ENCODE data around the gene TBC1D9B. TPM values are rescaled to one million over a fixed set of nuclear protein-coding genes. Genes with fewer than 3 reads are reported as not detected.
A peak's percentile ranks its signal among the peaks of the same experiment; 100 is the strongest.

Gene TBC1D9B
- total RNA-seq, 2 experiments from 2014 or later = 92.4 to 94.6 TPM

GRCh38 chr5:179820127-179820482, 87.6 kb downstream of the TBC1D9B start:
- intact Hi-C loops (cut with micrococcal nuclease) = no loop called here

GRCh38 chr5:179819296-179820126, 88.2 kb downstream of the TBC1D9B start:
- intact Hi-C loops (cut with micrococcal nuclease) = no loop called here
- peaks cover 25% of the 10 kb centered on the region for H3K36me3 Mint-ChIP-seq (ENCODE audit: low read depth)
- H3K9me3 Mint-ChIP-seq = no peaks in the 10 kb centered on the region
- DNase-seq (peak; percentile 68), ATAC-seq (peak; percentile 17)
- no peaks in the 10 kb centered on the region for H3K27me3 Mint-ChIP-seq
- H3K4me3 Mint-ChIP-seq = peak overlapping the region; percentile 94
- H3K4me1 Mint-ChIP-seq (ENCODE audit: low read depth) = peaks cover 40% of the 10 kb centered on the region
- ChIA-PET POLR2A (interaction anchor here (1.0 to 4.1 kb wide), 8 partner anchors 9 to 198 kb away, joined by 3 to 25 read pairs (median 4); partner anchors contain the start of genes HNRNPH1 and MGAT4B), CTCF (interaction anchor here (1.2 to 1.7 kb wide), 4 partner anchors 8 to 56 kb away, joined by 3 to 7 read pairs (median 4); no protein-coding TSS in a partner anchor)
- H3K27ac Mint-ChIP-seq = peak overlapping the region; percentile 92
- no peak for TF ChIP-seq CTCF (IDR thresholded peaks at IDR 0.05)

More at GRCh38 chr5:179820127-179820482, 87.6 kb downstream of the TBC1D9B start:
- peak overlapping the region; percentile 92 for H3K27ac Mint-ChIP-seq
- no peak for TF ChIP-seq CTCF (IDR thresholded peaks at IDR 0.05)
- H3K4me1 Mint-ChIP-seq (ENCODE audit: low read depth) = peaks cover 43% of the 10 kb centered on the region
- no peaks in the 10 kb centered on the region for H3K9me3 Mint-ChIP-seq
- POLR2A ChIA-PET = interaction anchor here (1.1 to 4.1 kb wide), 6 partner anchors 8 to 197 kb away, joined by 4 to 25 read pairs (median 6); partner anchors contain the start of genes HNRNPH1 and MGAT4B
- ATAC-seq (no peak), DNase-seq (no peak)
- H3K27me3 Mint-ChIP-seq = no peaks in the 10 kb centered on the region
- peak overlapping the region; percentile 94 for H3K4me3 Mint-ChIP-seq
- CTCF ChIA-PET = interaction anchor here (1.2 to 1.7 kb wide), 4 partner anchors 8 to 57 kb away, joined by 3 to 7 read pairs (median 4); no protein-coding TSS in a partner anchor
- H3K36me3 Mint-ChIP-seq (ENCODE audit: low read depth) = peaks cover 29% of the 10 kb centered on the region

- H3K27me3 Mint-ChIP-seq = no peaks in the 10 kb centered on the region
- peaks cover 39% of the 10 kb centered on the region for H3K4me1 Mint-ChIP-seq (ENCODE audit: low read depth)
- ATAC-seq = peak; percentile 71
- H3K36me3 Mint-ChIP-seq (ENCODE audit: low read depth) = peaks cover 23% of the 10 kb centered on the region
- intact Hi-C loops (cut with micrococcal nuclease) = no loop called here
- DNase-seq = peak; percentile 96
- peak overlapping the region; percentile 78 for H3K4me3 Mint-ChIP-seq
- H3K9me3 Mint-ChIP-seq = no peaks in the 10 kb centered on the region
- H3K27ac Mint-ChIP-seq = peak overlapping the region; percentile 83
- POLR2A ChIA-PET = interaction anchor here (1.0 to 4.1 kb wide), 5 partner anchors 10 to 198 kb away, joined by 3 to 25 read pairs (median 4); partner anchors contain the start of gene MGAT4B
- TF ChIP-seq CTCF (IDR thresholded peaks at IDR 0.05) = no peak
- CTCF ChIA-PET = interaction anchor here (1.7 to 2.6 kb wide), 2 partner anchors 17 to 56 kb away, joined by 3 to 9 read pairs; no protein-coding TSS in a partner anchor
These were observed 88.9 kb downstream of the TBC1D9B start for GRCh38 chr5:179818746-179819295.

- ATAC-seq (no peak), DNase-seq (no peak)
- Mint-ChIP-seq H3K27ac (peak overlapping the region; percentile 83), H3K27me3 (no peaks in the 10 kb centered on the region), H3K9me3 (no peaks in the 10 kb centered on the region), H3K4me1 (ENCODE audit: low read depth) (peaks cover 35% of the 10 kb centered on the region), H3K36me3 (ENCODE audit: low read depth) (peaks cover 20% of the 10 kb centered on the region), H3K4me3 (peak overlapping the region; percentile 78)
- ChIA-PET CTCF (interaction anchor here (2.6 kb wide), 1 partner anchor 16 kb away, joined by 9 read pairs; no protein-coding TSS in a partner anchor), POLR2A (interaction anchor here (0.6 to 3.0 kb wide), 3 partner anchors 10 to 277 kb away, joined by 3 to 16 read pairs (median 4); no protein-coding TSS in a partner anchor)
- intact Hi-C loops (cut with micrococcal nuclease) = no loop called here
- no peak for TF ChIP-seq CTCF (IDR thresholded peaks at IDR 0.05)
These were observed 89.6 kb downstream of the TBC1D9B start for GRCh38 chr5:179817890-179818745.
